HEK293 (cell line): Measurements from ENCODE around the gene PAXX.

Experiments used
- CTCF ChIA-PET: fragments of 350-600 bp; formaldehyde crosslinking; extraction: SDS; loops from one replicate; lab custom pipeline; 2021; ENCODE audit warnings: antibody characterized with exemption; lab: Yijun Ruan, JAX
- POLR2A ChIA-PET: fragments of 300-600 bp; formaldehyde crosslinking; extraction: SDS; loops from one replicate; lab custom pipeline; 2020; ENCODE audit warnings: antibody characterized with exemption, inconsistent platforms; lab: Yijun Ruan, JAX
- H3K27ac ChIP-seq: fragments of 200-500 bp; sonication (Bioruptor generic); 2 replicates; pipeline ENCODE4 v1.5.1; 2014; ENCODE audit warnings: low read depth, low read length, control low read depth, inconsistent platforms; ENCODE audit errors: extremely low read depth
- H3K36me3 ChIP-seq, 2 experiments: fragments of 200-500 bp in 1 of 2; sonication (Bioruptor generic) in 1 of 2; 1 replicate in 1 of 2; 2 replicates in 1 of 2; pipeline ENCODE4 v1.5.1; 2014 to 2017; ENCODE audit warnings: inconsistent platforms in 2 of 2, low read length in 2 of 2; ENCODE audit not compliant: control insufficient read depth in 2 of 2, insufficient read depth in 1 of 2
- H3K4me1 ChIP-seq: fragments of 200-500 bp; sonication (Bioruptor generic); 2 replicates; pipeline ENCODE4 v1.5.1; 2014; ENCODE audit warnings: mild to moderate bottlenecking, low read length, inconsistent platforms; ENCODE audit not compliant: control insufficient read depth, insufficient read depth
- H3K4me3 ChIP-seq: 2 replicates; pipeline ENCODE4 v1.5.1; 2011; ENCODE audit warnings: low read depth, mild to moderate bottlenecking, control low read depth, low read length, moderate library complexity
- H3K9me3 ChIP-seq: fragments of 200-500 bp; sonication (Bioruptor generic); 2 replicates; pipeline ENCODE4 v1.5.1; 2014; ENCODE audit warnings: low read depth, low read length, inconsistent platforms; ENCODE audit not compliant: control insufficient read depth, insufficient read depth
- GLIS1 ChIP-seq: fragments of 450-650 bp; formaldehyde crosslinking; IDR thresholded peaks from 2 replicates; pipeline ENCODE4 v1.5.1; 2016; ENCODE audit warnings: missing biosample characterization, missing genetic modification characterization
- HOXA7 ChIP-seq: sonication (generic); formaldehyde crosslinking; IDR thresholded peaks from 2 replicates; pipeline ENCODE4 v1.8.1; 2022; ENCODE audit warnings: missing genetic modification reagents, borderline replicate concordance
- KLF1 ChIP-seq: fragments of 450-650 bp; formaldehyde crosslinking; IDR thresholded peaks from 2 replicates; pipeline ENCODE4 v1.5.1; 2016; ENCODE audit warnings: missing biosample characterization, missing genetic modification characterization
- KLF10 ChIP-seq: fragments of 450-650 bp; IDR thresholded peaks from 2 replicates; pipeline ENCODE4 v1.5.1; 2018; ENCODE audit warnings: missing biosample characterization, mild to moderate bottlenecking, missing genetic modification characterization
- KLF16 ChIP-seq: fragments of 450-650 bp; formaldehyde crosslinking; IDR thresholded peaks from 2 replicates; pipeline ENCODE4 v1.5.1; 2017; ENCODE audit warnings: missing biosample characterization, missing genetic modification characterization
- SCRT2 ChIP-seq: fragments of 450-650 bp; formaldehyde crosslinking; IDR thresholded peaks from 2 replicates; pipeline ENCODE4 v1.5.1; 2016; ENCODE audit warnings: missing biosample characterization, missing genetic modification characterization
- SP3 ChIP-seq: fragments of 450-650 bp; formaldehyde crosslinking; IDR thresholded peaks from 2 replicates; pipeline ENCODE4 v1.5.1; 2016; ENCODE audit warnings: missing biosample characterization, missing genetic modification characterization
- YY1 ChIP-seq: fragments of 450-650 bp; formaldehyde crosslinking; IDR thresholded peaks from 2 replicates; pipeline ENCODE4 v1.5.1; 2018; ENCODE audit warnings: missing biosample characterization, missing genetic modification characterization
- YY2 ChIP-seq: fragments of 450-650 bp; formaldehyde crosslinking; IDR thresholded peaks from 2 replicates; pipeline ENCODE4 v1.5.1; 2016; ENCODE audit warnings: missing biosample characterization, missing genetic modification characterization
- ZNF146 ChIP-seq: fragments of 450-650 bp; formaldehyde crosslinking; IDR thresholded peaks from 2 replicates; pipeline ENCODE4 v1.5.1; 2016; ENCODE audit warnings: missing biosample characterization, missing genetic modification characterization
- ZNF174 ChIP-seq: fragments of 450-650 bp; formaldehyde crosslinking; IDR thresholded peaks from 2 replicates; pipeline ENCODE4 v1.5.0; 2017; ENCODE audit warnings: missing biosample characterization, mild to moderate bottlenecking, missing genetic modification characterization
- ZNF23 ChIP-seq: fragments of 450-650 bp; formaldehyde crosslinking; IDR thresholded peaks from 2 replicates; pipeline ENCODE4 v1.5.1; 2016; ENCODE audit warnings: missing biosample characterization, missing genetic modification characterization, borderline replicate concordance
- ZNF335 ChIP-seq: fragments of 450-650 bp; formaldehyde crosslinking; conservative IDR thresholded peaks from 2 replicates; pipeline ENCODE4 v1.5.1; 2016; ENCODE audit warnings: missing biosample characterization, missing genetic modification characterization
- ZNF394 ChIP-seq: fragments of 450-650 bp; formaldehyde crosslinking; IDR thresholded peaks from 2 replicates; pipeline ENCODE4 v1.5.1; 2016; ENCODE audit warnings: missing biosample characterization, missing genetic modification characterization, mild to moderate bottlenecking, moderate library complexity, borderline replicate concordance
- ZNF521 ChIP-seq: fragments of 450-650 bp; formaldehyde crosslinking; IDR thresholded peaks from 2 replicates; pipeline ENCODE4 v1.5.1; 2017; ENCODE audit warnings: missing biosample characterization, mild to moderate bottlenecking, missing genetic modification characterization
- ZNF629 ChIP-seq: fragments of 450-650 bp; formaldehyde crosslinking; IDR thresholded peaks from 2 replicates; pipeline ENCODE4 v1.5.1; 2017; ENCODE audit warnings: missing biosample characterization, missing genetic modification characterization
- ZSCAN16 ChIP-seq: fragments of 450-650 bp; formaldehyde crosslinking; IDR thresholded peaks from 2 replicates; pipeline ENCODE4 v1.5.1; 2016; ENCODE audit warnings: missing biosample characterization, missing genetic modification characterization
- TF ChIP-seq, protein P1 (sequence below): fragments of 450-650 bp; formaldehyde crosslinking; IDR thresholded peaks from 2 replicates; pipeline ENCODE4 v1.5.1; 2016; ENCODE audit warnings: missing biosample characterization, missing genetic modification characterization
- TF ChIP-seq, protein P2 (sequence below): fragments of 450-650 bp; formaldehyde crosslinking; IDR thresholded peaks from 2 replicates; pipeline ENCODE4 v1.5.1; 2017; ENCODE audit warnings: missing biosample characterization, missing genetic modification characterization
- TF ChIP-seq, protein P3 (sequence below): fragments of 450-650 bp; formaldehyde crosslinking; IDR thresholded peaks from 2 replicates; pipeline ENCODE4 v1.5.1; 2016; ENCODE audit warnings: missing biosample characterization, missing genetic modification characterization
- TF ChIP-seq, protein P4 (sequence below): fragments of 450-650 bp; formaldehyde crosslinking; IDR thresholded peaks from 2 replicates; pipeline ENCODE4 v1.5.1; 2016; ENCODE audit warnings: missing biosample characterization, missing genetic modification characterization
- TF ChIP-seq, protein P5 (sequence below): fragments of 450-650 bp; formaldehyde crosslinking; IDR thresholded peaks from 2 replicates; pipeline ENCODE4 v1.5.1; 2017; ENCODE audit warnings: missing biosample characterization, missing genetic modification characterization
- TF ChIP-seq, protein P6 (sequence below): fragments of 450-650 bp; formaldehyde crosslinking; IDR thresholded peaks from 2 replicates; pipeline ENCODE4 v1.5.1; 2016; ENCODE audit warnings: missing biosample characterization, missing genetic modification characterization

The PAXX gene, protein sequence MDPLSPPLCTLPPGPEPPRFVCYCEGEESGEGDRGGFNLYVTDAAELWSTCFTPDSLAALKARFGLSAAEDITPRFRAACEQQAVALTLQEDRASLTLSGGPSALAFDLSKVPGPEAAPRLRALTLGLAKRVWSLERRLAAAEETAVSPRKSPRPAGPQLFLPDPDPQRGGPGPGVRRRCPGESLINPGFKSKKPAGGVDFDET

DNA sequence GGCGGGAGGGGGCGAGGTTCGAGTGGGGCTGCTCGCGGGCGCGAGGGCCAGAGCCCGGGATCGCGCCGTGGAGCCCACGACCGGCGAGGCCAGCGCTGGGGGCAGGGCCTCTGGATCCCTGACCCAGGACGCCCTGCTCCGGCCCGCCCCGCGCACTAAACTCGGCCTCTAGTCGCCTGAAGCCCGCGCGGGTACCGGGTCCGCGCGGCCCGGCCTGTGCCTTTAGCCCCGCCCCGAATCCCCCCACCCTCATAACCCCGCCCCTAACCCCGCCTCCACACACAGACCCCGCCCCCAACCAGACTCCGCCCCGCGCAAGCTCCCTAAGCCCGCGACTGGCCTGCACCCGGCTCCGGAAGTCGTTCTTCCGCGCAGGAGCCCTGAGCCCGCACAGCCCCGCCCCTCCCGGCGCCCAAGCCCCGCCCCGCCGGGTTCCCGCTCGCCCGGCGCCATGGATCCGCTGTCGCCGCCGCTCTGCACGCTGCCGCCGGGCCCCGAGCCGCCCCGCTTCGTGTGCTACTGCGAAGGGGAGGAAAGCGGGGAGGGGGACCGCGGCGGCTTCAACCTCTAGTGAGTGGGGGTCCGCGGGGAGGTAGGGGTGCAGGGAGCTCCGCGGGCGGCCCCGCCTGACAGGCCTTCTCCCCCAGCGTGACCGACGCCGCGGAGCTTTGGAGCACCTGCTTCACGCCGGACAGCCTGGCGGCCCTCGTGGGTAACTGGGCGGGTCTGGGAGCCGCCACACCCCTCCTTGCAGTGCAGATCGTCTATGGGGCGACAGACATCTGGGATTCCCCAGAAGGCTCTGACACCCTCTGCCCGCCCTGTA is at the start of gene PAXX:
PAXX (plus strand) TSS at position 430 of the 826 bp plus-strand sequence; CDS start at position 452, 22 bp downstream.
- CTCF ChIA-PET, result interaction anchor here (0.6 to 2.9 kb wide), 13 partner anchors 11 to 295 kb away, joined by 3 to 28 read pairs (median 4); partner anchors contain the start of gene FBXW5
- H3K27ac ChIP-seq, result peak within 1 kb of the TSS; percentile 83
- no peak for TF ChIP-seq ZNF23 (tag by site-specific recombination)
- TF ChIP-seq ZNF629 (tag by site-specific recombination), result no peak; the same call in 1 of the 2 replicates
- TF ChIP-seq ZSCAN16 (tag by site-specific recombination), result peak; percentile 64
- peak; percentile 75; the same call in 1 of the 2 replicates for TF ChIP-seq SP3 (tag by site-specific recombination)
- TF ChIP-seq, protein P1, sequence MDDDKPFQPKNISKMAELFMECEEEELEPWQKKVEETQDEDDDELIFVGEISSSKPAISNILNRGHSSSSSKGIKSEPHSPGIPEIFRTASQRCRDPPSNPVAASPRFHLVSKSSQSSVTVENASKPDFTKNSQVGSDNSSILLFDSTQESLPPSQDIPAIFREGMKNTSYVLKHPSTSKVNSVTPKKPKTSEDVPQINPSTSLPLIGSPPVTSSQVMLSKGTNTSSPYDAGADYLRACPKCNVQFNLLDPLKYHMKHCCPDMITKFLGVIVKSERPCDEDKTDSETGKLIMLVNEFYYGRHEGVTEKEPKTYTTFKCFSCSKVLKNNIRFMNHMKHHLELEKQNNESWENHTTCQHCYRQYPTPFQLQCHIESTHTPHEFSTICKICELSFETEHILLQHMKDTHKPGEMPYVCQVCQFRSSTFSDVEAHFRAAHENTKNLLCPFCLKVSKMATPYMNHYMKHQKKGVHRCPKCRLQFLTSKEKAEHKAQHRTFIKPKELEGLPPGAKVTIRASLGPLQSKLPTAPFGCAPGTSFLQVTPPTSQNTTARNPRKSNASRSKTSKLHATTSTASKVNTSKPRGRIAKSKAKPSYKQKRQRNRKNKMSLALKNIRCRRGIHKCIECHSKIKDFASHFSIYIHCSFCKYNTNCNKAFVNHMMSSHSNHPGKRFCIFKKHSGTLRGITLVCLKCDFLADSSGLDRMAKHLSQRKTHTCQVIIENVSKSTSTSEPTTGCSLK, result no peak
- peak; percentile 87 for TF ChIP-seq ZNF394 (tag by site-specific recombination)
- TF ChIP-seq, protein P2, sequence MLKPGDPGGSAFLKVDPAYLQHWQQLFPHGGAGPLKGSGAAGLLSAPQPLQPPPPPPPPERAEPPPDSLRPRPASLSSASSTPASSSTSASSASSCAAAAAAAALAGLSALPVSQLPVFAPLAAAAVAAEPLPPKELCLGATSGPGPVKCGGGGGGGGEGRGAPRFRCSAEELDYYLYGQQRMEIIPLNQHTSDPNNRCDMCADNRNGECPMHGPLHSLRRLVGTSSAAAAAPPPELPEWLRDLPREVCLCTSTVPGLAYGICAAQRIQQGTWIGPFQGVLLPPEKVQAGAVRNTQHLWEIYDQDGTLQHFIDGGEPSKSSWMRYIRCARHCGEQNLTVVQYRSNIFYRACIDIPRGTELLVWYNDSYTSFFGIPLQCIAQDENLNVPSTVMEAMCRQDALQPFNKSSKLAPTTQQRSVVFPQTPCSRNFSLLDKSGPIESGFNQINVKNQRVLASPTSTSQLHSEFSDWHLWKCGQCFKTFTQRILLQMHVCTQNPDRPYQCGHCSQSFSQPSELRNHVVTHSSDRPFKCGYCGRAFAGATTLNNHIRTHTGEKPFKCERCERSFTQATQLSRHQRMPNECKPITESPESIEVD (tag by site-specific recombination), result no peak
- peak; percentile 83 for TF ChIP-seq KLF10 (tag by site-specific recombination)
- TF ChIP-seq SCRT2 (tag by site-specific recombination), result peak; percentile 22; the same call in 1 of the 2 replicates
- no peak for TF ChIP-seq ZNF521 (tag by site-specific recombination)
- TF ChIP-seq ZNF335 (tag by site-specific recombination), result peak; percentile 97
- TF ChIP-seq, protein P3, sequence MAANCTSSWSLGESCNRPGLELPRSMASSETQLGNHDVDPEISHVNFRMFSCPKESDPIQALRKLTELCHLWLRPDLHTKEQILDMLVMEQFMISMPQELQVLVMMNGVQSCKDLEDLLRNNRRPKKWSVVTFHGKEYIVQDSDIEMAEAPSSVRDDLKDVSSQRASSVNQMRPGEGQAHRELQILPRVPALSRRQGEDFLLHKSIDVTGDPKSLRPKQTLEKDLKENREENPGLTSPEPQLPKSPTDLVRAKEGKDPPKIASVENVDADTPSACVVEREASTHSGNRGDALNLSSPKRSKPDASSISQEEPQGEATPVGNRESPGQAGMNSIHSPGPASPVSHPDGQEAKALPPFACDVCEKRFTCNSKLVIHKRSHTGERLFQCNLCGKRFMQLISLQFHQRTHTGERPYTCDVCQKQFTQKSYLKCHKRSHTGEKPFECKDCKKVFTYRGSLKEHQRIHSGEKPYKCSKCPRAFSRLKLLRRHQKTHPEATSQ (tag by site-specific recombination), result peak; percentile 36; the same call in 1 of the 2 replicates
- peak; percentile 76 for TF ChIP-seq YY2 (tag by site-specific recombination)
- peak; percentile 71 for TF ChIP-seq YY1 (tag by site-specific recombination)
- peak; percentile 89 for TF ChIP-seq KLF1 (tag by site-specific recombination)
- TF ChIP-seq, protein P4, sequence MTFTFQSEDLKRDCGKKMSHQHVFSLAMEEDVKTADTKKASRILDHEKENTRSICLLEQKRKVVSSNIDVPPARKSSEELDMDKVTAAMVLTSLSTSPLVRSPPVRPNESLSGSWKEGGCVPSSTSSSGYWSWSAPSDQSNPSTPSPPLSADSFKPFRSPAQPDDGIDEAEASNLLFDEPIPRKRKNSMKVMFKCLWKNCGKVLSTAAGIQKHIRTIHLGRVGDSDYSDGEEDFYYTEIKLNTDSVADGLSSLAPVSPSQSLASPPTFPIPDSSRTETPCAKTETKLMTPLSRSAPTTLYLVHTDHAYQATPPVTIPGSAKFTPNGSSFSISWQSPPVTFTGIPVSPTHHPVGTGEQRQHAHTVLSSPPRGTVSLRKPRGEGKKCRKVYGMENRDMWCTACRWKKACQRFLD (tag by site-specific recombination), result 0 out of 2 replicates have a peak, but pooled peaks have one; percentile 30
- TF ChIP-seq, protein P5, sequence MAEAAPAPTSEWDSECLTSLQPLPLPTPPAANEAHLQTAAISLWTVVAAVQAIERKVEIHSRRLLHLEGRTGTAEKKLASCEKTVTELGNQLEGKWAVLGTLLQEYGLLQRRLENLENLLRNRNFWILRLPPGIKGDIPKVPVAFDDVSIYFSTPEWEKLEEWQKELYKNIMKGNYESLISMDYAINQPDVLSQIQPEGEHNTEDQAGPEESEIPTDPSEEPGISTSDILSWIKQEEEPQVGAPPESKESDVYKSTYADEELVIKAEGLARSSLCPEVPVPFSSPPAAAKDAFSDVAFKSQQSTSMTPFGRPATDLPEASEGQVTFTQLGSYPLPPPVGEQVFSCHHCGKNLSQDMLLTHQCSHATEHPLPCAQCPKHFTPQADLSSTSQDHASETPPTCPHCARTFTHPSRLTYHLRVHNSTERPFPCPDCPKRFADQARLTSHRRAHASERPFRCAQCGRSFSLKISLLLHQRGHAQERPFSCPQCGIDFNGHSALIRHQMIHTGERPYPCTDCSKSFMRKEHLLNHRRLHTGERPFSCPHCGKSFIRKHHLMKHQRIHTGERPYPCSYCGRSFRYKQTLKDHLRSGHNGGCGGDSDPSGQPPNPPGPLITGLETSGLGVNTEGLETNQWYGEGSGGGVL (tag by site-specific recombination), result peak; percentile 53
- peak; percentile 49; the same call in 1 of the 2 replicates for TF ChIP-seq GLIS1
- TF ChIP-seq KLF16 (tag by site-specific recombination), result peak; percentile 93
- no peak for TF ChIP-seq ZNF174
- TF ChIP-seq ZNF146, result no peak
- TF ChIP-seq, protein P6, sequence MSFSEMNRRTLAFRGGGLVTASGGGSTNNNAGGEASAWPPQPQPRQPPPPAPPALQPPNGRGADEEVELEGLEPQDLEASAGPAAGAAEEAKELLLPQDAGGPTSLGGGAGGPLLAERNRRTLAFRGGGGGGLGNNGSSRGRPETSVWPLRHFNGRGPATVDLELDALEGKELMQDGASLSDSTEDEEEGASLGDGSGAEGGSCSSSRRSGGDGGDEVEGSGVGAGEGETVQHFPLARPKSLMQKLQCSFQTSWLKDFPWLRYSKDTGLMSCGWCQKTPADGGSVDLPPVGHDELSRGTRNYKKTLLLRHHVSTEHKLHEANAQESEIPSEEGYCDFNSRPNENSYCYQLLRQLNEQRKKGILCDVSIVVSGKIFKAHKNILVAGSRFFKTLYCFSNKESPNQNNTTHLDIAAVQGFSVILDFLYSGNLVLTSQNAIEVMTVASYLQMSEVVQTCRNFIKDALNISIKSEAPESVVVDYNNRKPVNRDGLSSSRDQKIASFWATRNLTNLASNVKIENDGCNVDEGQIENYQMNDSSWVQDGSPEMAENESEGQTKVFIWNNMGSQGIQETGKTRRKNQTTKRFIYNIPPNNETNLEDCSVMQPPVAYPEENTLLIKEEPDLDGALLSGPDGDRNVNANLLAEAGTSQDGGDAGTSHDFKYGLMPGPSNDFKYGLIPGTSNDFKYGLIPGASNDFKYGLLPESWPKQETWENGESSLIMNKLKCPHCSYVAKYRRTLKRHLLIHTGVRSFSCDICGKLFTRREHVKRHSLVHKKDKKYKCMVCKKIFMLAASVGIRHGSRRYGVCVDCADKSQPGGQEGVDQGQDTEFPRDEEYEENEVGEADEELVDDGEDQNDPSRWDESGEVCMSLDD (tag by site-specific recombination), result 0 out of 2 replicates have a peak, but pooled peaks have one; percentile 34
- 0 out of 2 replicates have a peak, but pooled peaks have one; percentile 53 for TF ChIP-seq HOXA7 (CRISPR knock-in tag)

More for the DNA sequence above, at the start of gene PAXX:
- POLR2A ChIA-PET, result interaction anchor here (0.5 to 2.8 kb wide), 31 partner anchors 10 to 465 kb away, joined by 3 to 25 read pairs (median 4); partner anchors contain the start of genes FBXW5, MAN1B1, PTGDS and SAPCD2
- Histone ChIP-seq H3K4me3 (peak within 1 kb of the TSS; percentile 72), H3K36me3 (peaks cover 0 to 18% of the 10 kb centered on the region in 2 experiments; a peak in 1 of 3 replicates), H3K9me3 (no peaks in the 10 kb centered on the region), H3K4me1 (peaks cover 5% of the 10 kb centered on the region)
